HepG2 (cell line): Measurements from ENCODE around the gene UBAC2. TPM values are rescaled to one million over a fixed set of nuclear protein-coding genes. Genes with fewer than 3 reads are reported as not detected.

Experiments
- EP300 ChIP-seq, 3 experiments: sonication (generic) in 1 of 3; formaldehyde crosslinking in 1 of 3; IDR thresholded peaks; 2 replicates each; pipeline versions ENCODE4 v1.5.1 to v1.6.1; 2011 to 2020; ENCODE audit warnings: low read depth in 2 of 3, low read length in 2 of 3, borderline replicate concordance in 1 of 3, improper control_type of control experiment in 1 of 3, mild to moderate bottlenecking in 1 of 3, missing genetic modification reagents in 1 of 3, moderate library complexity in 1 of 3
- HNF4A ChIP-seq: sonication (generic); formaldehyde crosslinking; IDR thresholded peaks from 2 replicates; pipeline ENCODE4 v1.4.0; 2020; ENCODE audit warnings: missing genetic modification reagents
- HNF4G ChIP-seq, 2 experiments: sonication (generic) in 1 of 2; formaldehyde crosslinking in 1 of 2; IDR thresholded peaks; 2 replicates each; pipeline versions ENCODE4 v1.4.0 to v1.6.1; 2011 to 2020; ENCODE audit warnings: borderline replicate concordance in 2 of 2, low read depth in 2 of 2, mild to moderate bottlenecking in 2 of 2, low read length in 1 of 2, missing genetic modification reagents in 1 of 2, moderate library complexity in 1 of 2
- POGZ ChIP-seq: sonication (generic); formaldehyde crosslinking; IDR thresholded peaks from 2 replicates; pipeline ENCODE4 v1.4.0; 2020; ENCODE audit warnings: mild to moderate bottlenecking, missing genetic modification reagents
- RARA ChIP-seq: IDR thresholded peaks from 2 replicates; pipeline ENCODE4 v1.6.1; 2016; ENCODE audit warnings: missing genetic modification reagents, missing compliant biosample characterization
- THRA ChIP-seq: sonication (generic); formaldehyde crosslinking; IDR thresholded peaks from 2 replicates; pipeline ENCODE4 v1.4.0; 2020; ENCODE audit warnings: missing genetic modification reagents, borderline replicate concordance
- ZBTB7B ChIP-seq: sonication (generic); formaldehyde crosslinking; IDR thresholded peaks from 2 replicates; pipeline ENCODE4 v1.4.0; 2020; ENCODE audit warnings: missing genetic modification reagents
- ZKSCAN5 ChIP-seq: sonication (generic); formaldehyde crosslinking; IDR thresholded peaks from 2 replicates; pipeline ENCODE4 v1.5.1; 2020; ENCODE audit warnings: mild to moderate bottlenecking, missing genetic modification reagents
- ZMYM4 ChIP-seq: sonication (generic); formaldehyde crosslinking; IDR thresholded peaks from 2 replicates; pipeline ENCODE4 v1.8.1; 2023; ENCODE audit warnings: mild to moderate bottlenecking, missing genetic modification reagents
- ZNF280B ChIP-seq: sonication (generic); formaldehyde crosslinking; IDR thresholded peaks from 2 replicates; pipeline ENCODE4 v1.5.0; 2020; ENCODE audit warnings: missing genetic modification reagents, mild to moderate bottlenecking, borderline replicate concordance
- ZNF687 ChIP-seq: sonication (generic); formaldehyde crosslinking; IDR thresholded peaks from 2 replicates; pipeline ENCODE4 v1.5.1; 2020; ENCODE audit warnings: mild to moderate bottlenecking, missing genetic modification reagents, moderate library complexity
- ZNF816 ChIP-seq: sonication (generic); formaldehyde crosslinking; IDR thresholded peaks from 2 replicates; pipeline ENCODE4 v1.8.0; 2022; ENCODE audit warnings: missing genetic modification reagents, mild to moderate bottlenecking, borderline replicate concordance
- polyA plus RNA-seq, 8 experiments: library from polyadenylated mRNA; depleted of rRNA in 3 of 8; stranded (reverse) in 7 of 8; unstranded in 1 of 8; fragments of >200 nt; fragmentation: Illumina TruSeq in 4 of 8; extraction: Trizol in 4 of 8; gene quantifications; 2 replicates each; pipeline versions ENCODE4 v1.2.1 to v1.2.3, GENCODE V29; 2011 to 2016; ENCODE audit warnings: low read depth in 4 of 8, missing spikeins in 1 of 8, mixed read lengths in 1 of 8; ENCODE audit not compliant: insufficient read depth in 1 of 8
- total RNA-seq, 5 experiments: library from RNA; depleted of rRNA; stranded (reverse); fragments of >200 nt; fragmentation: Illumina TruSeq; extraction: Trizol; gene quantifications; 2 replicates each; pipeline ENCODE4 v1.2.3, GENCODE V29; 2016; ENCODE audit warnings: low read depth in 1 of 5
- TF ChIP-seq, protein P1 (sequence below): sonication (generic); formaldehyde crosslinking; IDR thresholded peaks from 2 replicates; pipeline ENCODE4 v1.5.0; 2020; ENCODE audit warnings: mild to moderate bottlenecking, missing genetic modification reagents

Gene UBAC2
- total and polyA plus RNA-seq, 2 of the 13 experiments (the other 11 are each of a cell fraction or from before 2014, with no cell fraction given) = 61.3 to 80.8 TPM

- TF ChIP-seq, protein P1, sequence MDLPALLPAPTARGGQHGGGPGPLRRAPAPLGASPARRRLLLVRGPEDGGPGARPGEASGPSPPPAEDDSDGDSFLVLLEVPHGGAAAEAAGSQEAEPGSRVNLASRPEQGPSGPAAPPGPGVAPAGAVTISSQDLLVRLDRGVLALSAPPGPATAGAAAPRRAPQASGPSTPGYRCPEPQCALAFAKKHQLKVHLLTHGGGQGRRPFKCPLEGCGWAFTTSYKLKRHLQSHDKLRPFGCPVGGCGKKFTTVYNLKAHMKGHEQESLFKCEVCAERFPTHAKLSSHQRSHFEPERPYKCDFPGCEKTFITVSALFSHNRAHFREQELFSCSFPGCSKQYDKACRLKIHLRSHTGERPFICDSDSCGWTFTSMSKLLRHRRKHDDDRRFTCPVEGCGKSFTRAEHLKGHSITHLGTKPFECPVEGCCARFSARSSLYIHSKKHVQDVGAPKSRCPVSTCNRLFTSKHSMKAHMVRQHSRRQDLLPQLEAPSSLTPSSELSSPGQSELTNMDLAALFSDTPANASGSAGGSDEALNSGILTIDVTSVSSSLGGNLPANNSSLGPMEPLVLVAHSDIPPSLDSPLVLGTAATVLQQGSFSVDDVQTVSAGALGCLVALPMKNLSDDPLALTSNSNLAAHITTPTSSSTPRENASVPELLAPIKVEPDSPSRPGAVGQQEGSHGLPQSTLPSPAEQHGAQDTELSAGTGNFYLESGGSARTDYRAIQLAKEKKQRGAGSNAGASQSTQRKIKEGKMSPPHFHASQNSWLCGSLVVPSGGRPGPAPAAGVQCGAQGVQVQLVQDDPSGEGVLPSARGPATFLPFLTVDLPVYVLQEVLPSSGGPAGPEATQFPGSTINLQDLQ (CRISPR knock-in tag) = no peak
- TF ChIP-seq THRA (CRISPR knock-in tag) (peak; percentile 54; the same call in 1 of the 2 replicates), ZMYM4 (CRISPR knock-in tag) (peak; percentile 80), ZNF280B (no peak), HNF4A (CRISPR knock-in tag) (peak; percentile 68), ZNF687 (CRISPR knock-in tag) (peak; percentile 50), RARA (CRISPR knock-in tag) (0 out of 2 replicates have a peak, but pooled peaks have one; percentile 21), ZNF816 (CRISPR knock-in tag) (no peak), ZKSCAN5 (CRISPR knock-in tag) (no peak), EP300 (IDR thresholded peaks at IDR 0.05; ENCODE audit: low read depth in 2 of 2, low read length in 2 of 2) (peak in 1 of 2 experiments; percentile 35; a peak in 1 of 4 replicates), EP300 (CRISPR knock-in tag; IDR thresholded peaks at IDR 0.05; ENCODE audit: borderline replicate concordance) (no peak), HNF4G (IDR thresholded peaks at IDR 0.05; ENCODE audit: borderline replicate concordance, low read depth, low read length) (peak; percentile 53; the same call in 1 of the 2 replicates), HNF4G (CRISPR knock-in tag; IDR thresholded peaks at IDR 0.05; ENCODE audit: borderline replicate concordance, low read depth) (no peak), POGZ (CRISPR knock-in tag) (peak; percentile 74), ZBTB7B (peak; percentile 59; the same call in 1 of the 2 replicates)
Observed at GRCh38 chr13:99332456-99332855, 131.8 kb downstream of the UBAC2 start (continued).
